CD8-positive, alpha-beta memory T cell (primary cell): ENCODE measurements around the gene TSHZ2. TPM values are rescaled to one million over a fixed set of nuclear protein-coding genes. Genes with fewer than 3 reads are reported as not detected.

Experiments used
- CTCF ChIA-PET: fragments of 350-600 bp; sonication (Branson Sonifier 250); formaldehyde crosslinking; loops from one replicate; lab custom pipeline; 2021; ENCODE audit warnings: antibody characterized with exemption; lab: Charles Lee
- POLR2A ChIA-PET: fragments of 350-600 bp; sonication (Branson Sonifier 250); formaldehyde crosslinking; loops from one replicate; lab custom pipeline; 2021; ENCODE audit warnings: antibody characterized with exemption; lab: Charles Lee
- DNase-seq, 5 donors: peaks; one replicate each; pipeline versions ENCODE4 v3.0.0 to v3.0.0-alpha.2; 2020 to 2022; ENCODE audit warnings: mixed read lengths in 1 of 5
- H3K27ac ChIP-seq: one replicate; pipeline ENCODE4 v1.7.0; 2013; ENCODE audit warnings: low read depth, mild to moderate bottlenecking, low read length, moderate library complexity
- H3K27me3 ChIP-seq: 2 replicates; pipeline ENCODE4 v1.7.0; 2013; ENCODE audit warnings: low read length, mild to moderate bottlenecking; ENCODE audit not compliant: insufficient read depth, poor library complexity, severe bottlenecking
- H3K36me3 ChIP-seq: 2 replicates; pipeline ENCODE4 v1.7.0; 2013; ENCODE audit warnings: mild to moderate bottlenecking, low read length, moderate library complexity; ENCODE audit not compliant: insufficient read depth
- H3K4me1 ChIP-seq: 2 replicates; pipeline ENCODE4 v1.7.0; 2013; ENCODE audit warnings: mild to moderate bottlenecking, low read length, moderate library complexity; ENCODE audit not compliant: insufficient read depth
- H3K4me3 ChIP-seq: 2 replicates; pipeline ENCODE4 v1.7.0; 2013; ENCODE audit warnings: mild to moderate bottlenecking, low read length
- H3K9me3 ChIP-seq: 2 replicates; pipeline ENCODE4 v1.7.0; 2013; ENCODE audit warnings: mild to moderate bottlenecking, low read length
- H3K27ac Mint-ChIP-seq, 8 donors: one replicate each; pipeline ENCODE4 v1.8.0; 2020 to 2021; ENCODE audit warnings: mixed read lengths in 8 of 8, mild to moderate bottlenecking in 6 of 8, inconsistent platforms in 3 of 8, moderate library complexity in 3 of 8
- H3K27me3 Mint-ChIP-seq, 2 donors: one replicate each; pipeline ENCODE4 v1.8.0; 2020 to 2021; ENCODE audit warnings: mixed read lengths in 2 of 2, mild to moderate bottlenecking in 1 of 2, moderate library complexity in 1 of 2
- H3K36me3 Mint-ChIP-seq, 3 donors: one replicate each; pipeline ENCODE4 v1.8.0; 2020 to 2021; ENCODE audit warnings: mixed read lengths in 3 of 3, inconsistent platforms in 1 of 3, mild to moderate bottlenecking in 1 of 3
- H3K4me1 Mint-ChIP-seq, 3 donors: one replicate each; pipeline ENCODE4 v1.8.0; 2020 to 2021; ENCODE audit warnings: mixed read lengths in 3 of 3, inconsistent platforms in 1 of 3, mild to moderate bottlenecking in 1 of 3
- H3K4me3 Mint-ChIP-seq, 7 donors: one replicate each; pipeline ENCODE4 v1.8.0; 2020 to 2021; ENCODE audit warnings: mixed read lengths in 7 of 7, mild to moderate bottlenecking in 6 of 7, moderate library complexity in 4 of 7, inconsistent platforms in 2 of 7
- H3K9me3 Mint-ChIP-seq, 5 donors: one replicate each; pipeline ENCODE4 v1.8.0; 2020 to 2022; ENCODE audit warnings: mixed read lengths in 5 of 5, mild to moderate bottlenecking in 3 of 5, moderate library complexity in 2 of 5, inconsistent platforms in 1 of 5
- polyA plus RNA-seq: library from polyadenylated mRNA; unstranded; fragments of 300-500 nt; fragmentation: Illumina TruSeq; gene quantifications from one replicate; pipeline ENCODE4 v1.2.3, GENCODE V29; 2021
- total RNA-seq, 2 experiments: library from RNA; stranded (reverse); gene quantifications; one replicate each; pipeline ENCODE4 v1.2.3, GENCODE V29; 2021

The TSHZ2 gene
- total and polyA plus RNA-seq, 3 experiments from 2014 or later = 0.10 to 1.6 (median 1.5) TPM

DNA sequence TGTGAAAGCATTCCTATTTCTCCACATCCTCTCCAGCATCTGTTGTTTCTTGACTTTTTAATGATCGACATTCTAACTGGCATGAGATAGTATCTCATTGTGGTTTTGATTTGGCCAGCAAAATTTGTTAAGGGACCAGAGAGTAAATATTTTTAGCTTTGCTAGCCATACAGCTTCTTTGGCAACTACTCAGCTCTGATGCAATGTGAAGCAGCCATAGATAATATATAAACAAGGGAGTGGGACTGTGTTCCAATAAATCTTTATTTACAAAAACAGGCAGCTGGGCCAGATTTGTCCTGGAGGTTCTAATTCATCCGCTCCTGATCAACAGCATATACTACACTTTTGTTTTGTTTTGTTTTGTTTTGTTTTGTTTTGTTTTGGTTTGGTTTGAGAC lies 418.6 kb downstream of the TSHZ2 start:
- ChIA-PET CTCF (no interaction called here), POLR2A (no interaction called here)
- Histone ChIP-seq H3K27ac (no peak overlapping the region), H3K27me3 (no peaks in the 10 kb centered on the region), H3K4me1 (peaks cover 19% of the 10 kb centered on the region), H3K9me3 (no peaks in the 10 kb centered on the region), H3K4me3 (no peak overlapping the region), H3K36me3 (no peaks in the 10 kb centered on the region)
- peaks cover 4 to 24% (median 22%) of the 10 kb centered on the region in 3 donors for H3K4me1 Mint-ChIP-seq
- H3K36me3 Mint-ChIP-seq = peaks cover 0 to 2% (median 0%) of the 10 kb centered on the region in 3 donors
- H3K27ac Mint-ChIP-seq = no peak overlapping the region
- DNase-seq = no peak
- H3K4me3 Mint-ChIP-seq = no peak overlapping the region
- no peaks in the 10 kb centered on the region for H3K9me3 Mint-ChIP-seq
- H3K27me3 Mint-ChIP-seq = peaks cover 21 to 42% of the 10 kb centered on the region in 2 donors

DNA sequence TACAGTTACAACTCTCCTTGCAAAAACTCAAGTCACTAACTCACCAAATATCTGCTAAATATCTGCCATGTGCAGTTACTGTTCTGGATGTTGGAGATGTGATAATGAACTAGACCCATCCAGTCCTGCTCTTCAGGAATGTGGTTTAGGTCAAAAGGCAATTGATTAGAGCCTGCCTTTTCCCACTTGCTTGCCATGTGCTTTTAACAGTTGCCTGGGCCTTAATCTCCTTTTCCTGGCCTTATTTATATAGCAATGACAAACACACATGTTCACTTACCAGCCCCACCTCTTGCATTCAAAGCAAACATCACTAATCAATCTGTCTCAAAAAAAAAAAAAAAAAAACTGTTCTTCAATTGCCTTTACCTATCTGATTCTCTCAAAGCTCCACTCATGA lies 422.3 kb downstream of the TSHZ2 start:
- no peaks in the 10 kb centered on the region for H3K9me3 ChIP-seq
- peaks cover 0 to 5% (median 2%) of the 10 kb centered on the region in 3 donors for H3K4me1 Mint-ChIP-seq
- H3K36me3 Mint-ChIP-seq = peaks cover 0 to 2% (median 0%) of the 10 kb centered on the region in 3 donors
- H3K9me3 Mint-ChIP-seq = no peaks in the 10 kb centered on the region
- no peak overlapping the region for H3K27ac ChIP-seq
- H3K27ac Mint-ChIP-seq = no peak overlapping the region
- H3K4me3 ChIP-seq = no peak overlapping the region
- peaks cover 23 to 46% of the 10 kb centered on the region in 2 donors for H3K27me3 Mint-ChIP-seq
- no peak overlapping the region for H3K4me3 Mint-ChIP-seq
- H3K27me3 ChIP-seq = no peaks in the 10 kb centered on the region
- ChIA-PET POLR2A (no interaction called here), CTCF (no interaction called here)
- peaks cover 5% of the 10 kb centered on the region for H3K4me1 ChIP-seq
- DNase-seq = no peak
- no peaks in the 10 kb centered on the region for H3K36me3 ChIP-seq

DNA sequence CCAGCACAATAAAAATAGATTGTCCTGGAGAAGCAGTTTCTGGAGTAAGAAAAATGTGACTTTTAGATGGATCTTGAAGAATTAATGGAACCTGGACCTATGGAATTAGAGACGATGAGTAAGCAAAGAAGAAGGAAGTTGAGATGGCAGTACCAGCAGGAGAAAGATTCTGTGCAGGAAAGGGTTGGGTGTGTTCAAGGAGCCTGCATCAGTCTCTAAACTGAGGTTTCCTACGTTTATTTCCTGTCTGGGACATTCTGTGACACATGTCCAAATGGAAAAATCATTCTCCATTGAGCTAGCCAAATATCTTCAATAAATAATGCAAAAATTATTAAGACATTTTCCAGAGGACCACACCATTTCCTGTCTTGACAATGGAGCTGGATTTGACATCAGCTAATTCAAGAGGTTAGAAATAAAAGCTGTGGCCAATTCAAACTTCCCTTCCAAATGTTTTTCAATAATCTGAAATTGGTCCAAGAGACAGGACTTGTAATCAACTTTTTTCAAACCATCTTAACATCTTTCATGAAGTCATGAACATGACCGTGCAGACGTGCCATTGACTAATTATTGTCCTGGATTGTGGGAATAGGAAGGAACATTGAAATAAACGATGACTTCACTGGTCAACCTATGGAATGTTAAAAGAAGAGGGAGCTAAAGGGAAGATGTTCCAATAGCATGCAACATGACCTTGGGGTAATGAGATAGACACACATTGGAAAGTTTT lies 423.2 kb downstream of the TSHZ2 start:
- H3K9me3 Mint-ChIP-seq = peaks cover 0 to under 1% (median 0%) of the 10 kb centered on the region in 5 donors
- Histone ChIP-seq H3K4me1 (no peaks in the 10 kb centered on the region), H3K36me3 (no peaks in the 10 kb centered on the region), H3K4me3 (no peak overlapping the region), H3K27me3 (no peaks in the 10 kb centered on the region), H3K27ac (no peak overlapping the region), H3K9me3 (no peaks in the 10 kb centered on the region)
- no peak for DNase-seq
- peaks cover 0 to 4% (median 3%) of the 10 kb centered on the region in 3 donors for H3K4me1 Mint-ChIP-seq
- ChIA-PET CTCF (no interaction called here), POLR2A (no interaction called here)
- peaks cover 24 to 39% of the 10 kb centered on the region in 2 donors for H3K27me3 Mint-ChIP-seq
- no peak overlapping the region for H3K27ac Mint-ChIP-seq
- no peak overlapping the region for H3K4me3 Mint-ChIP-seq
- peaks cover 0 to 2% (median 0%) of the 10 kb centered on the region in 3 donors for H3K36me3 Mint-ChIP-seq

DNA sequence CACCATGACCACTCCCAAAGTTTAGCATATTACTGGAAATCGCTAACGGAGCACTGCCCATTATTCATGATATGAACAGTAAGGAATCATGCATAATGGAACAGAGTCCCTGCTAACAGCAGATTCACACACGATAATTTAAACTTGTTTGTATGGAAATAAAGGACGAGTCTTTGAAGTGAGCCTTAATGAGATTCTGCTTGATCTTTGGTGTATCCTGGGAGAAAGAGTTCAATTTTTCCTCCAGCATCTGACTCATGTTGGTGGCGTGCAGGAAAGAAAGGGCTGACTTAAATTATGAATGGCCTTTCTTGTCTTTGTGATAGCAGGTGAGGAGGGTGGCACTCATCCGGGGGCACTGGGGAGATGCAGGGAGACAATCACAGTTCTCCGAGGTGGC lies 426.9 kb downstream of the TSHZ2 start:
- Histone ChIP-seq H3K4me3 (no peak overlapping the region), H3K9me3 (no peaks in the 10 kb centered on the region), H3K36me3 (no peaks in the 10 kb centered on the region), H3K4me1 (peaks cover 15% of the 10 kb centered on the region), H3K27ac (no peak overlapping the region), H3K27me3 (no peaks in the 10 kb centered on the region)
- ChIA-PET POLR2A (no interaction called here), CTCF (no interaction called here)
- Mint-ChIP-seq H3K27ac (no peak overlapping the region), H3K27me3 (peaks cover 20 to 25% of the 10 kb centered on the region in 2 donors), H3K4me1 (peaks cover 3 to 17% (median 15%) of the 10 kb centered on the region in 3 donors), H3K36me3 (peaks cover 0 to 16% (median 0%) of the 10 kb centered on the region in 3 donors), H3K9me3 (peaks cover 0 to 18% (median 10%) of the 10 kb centered on the region in 5 donors), H3K4me3 (no peak overlapping the region)
- DNase-seq = no peak

DNA sequence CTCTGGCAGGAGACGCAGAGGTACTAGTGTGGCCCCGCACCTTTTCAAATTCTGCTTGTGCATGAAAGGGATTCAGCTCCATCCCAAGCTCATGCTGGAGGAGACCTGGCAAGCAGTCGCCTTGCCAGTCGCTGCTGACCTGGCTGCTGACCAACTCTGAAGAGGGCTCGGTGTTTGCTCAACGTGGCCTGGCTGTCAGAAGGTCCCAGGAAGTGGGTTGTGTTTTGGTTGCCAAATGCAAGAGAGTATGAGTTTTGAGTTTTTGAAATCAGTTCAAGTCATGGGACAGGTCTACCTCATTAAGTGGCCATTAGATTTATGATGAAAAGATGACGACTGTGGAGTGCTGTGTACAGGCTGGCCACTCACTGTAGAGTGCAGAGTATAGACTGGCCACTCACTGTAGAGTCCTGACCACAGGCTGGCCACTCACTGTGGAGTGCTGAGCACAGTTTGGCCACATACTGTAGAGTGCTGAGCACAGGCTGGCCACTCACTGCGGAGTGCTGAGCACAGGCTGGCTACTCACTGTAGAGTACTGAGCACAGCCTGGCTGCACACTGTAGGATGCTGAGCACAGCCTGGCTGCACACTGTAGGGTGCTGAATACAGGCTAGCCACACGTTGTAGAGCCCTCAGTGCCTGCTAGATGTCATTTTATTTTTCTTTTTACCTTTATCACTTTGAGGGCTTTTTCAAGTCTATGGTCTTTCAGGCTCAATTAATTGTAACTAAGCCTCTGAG lies 427.6 kb downstream of the TSHZ2 start:
- H3K9me3 Mint-ChIP-seq = peaks cover 0 to 18% (median 10%) of the 10 kb centered on the region in 5 donors
- no peak overlapping the region for H3K27ac ChIP-seq
- no peaks in the 10 kb centered on the region for H3K27me3 ChIP-seq
- H3K4me1 ChIP-seq = peaks cover 15% of the 10 kb centered on the region
- no peak overlapping the region for H3K4me3 ChIP-seq
- peaks cover 3 to 17% (median 15%) of the 10 kb centered on the region in 3 donors for H3K4me1 Mint-ChIP-seq
- ChIA-PET CTCF (no interaction called here), POLR2A (no interaction called here)
- peaks cover 0 to 16% (median 0%) of the 10 kb centered on the region in 3 donors for H3K36me3 Mint-ChIP-seq
- H3K27ac Mint-ChIP-seq = peak overlapping the region in 1 of 8 donors; percentile 46
- H3K9me3 ChIP-seq = no peaks in the 10 kb centered on the region
- DNase-seq = no peak
- H3K36me3 ChIP-seq = no peaks in the 10 kb centered on the region
- H3K27me3 Mint-ChIP-seq = peaks cover 18 to 20% of the 10 kb centered on the region in 2 donors
- H3K4me3 Mint-ChIP-seq = no peak overlapping the region

DNA sequence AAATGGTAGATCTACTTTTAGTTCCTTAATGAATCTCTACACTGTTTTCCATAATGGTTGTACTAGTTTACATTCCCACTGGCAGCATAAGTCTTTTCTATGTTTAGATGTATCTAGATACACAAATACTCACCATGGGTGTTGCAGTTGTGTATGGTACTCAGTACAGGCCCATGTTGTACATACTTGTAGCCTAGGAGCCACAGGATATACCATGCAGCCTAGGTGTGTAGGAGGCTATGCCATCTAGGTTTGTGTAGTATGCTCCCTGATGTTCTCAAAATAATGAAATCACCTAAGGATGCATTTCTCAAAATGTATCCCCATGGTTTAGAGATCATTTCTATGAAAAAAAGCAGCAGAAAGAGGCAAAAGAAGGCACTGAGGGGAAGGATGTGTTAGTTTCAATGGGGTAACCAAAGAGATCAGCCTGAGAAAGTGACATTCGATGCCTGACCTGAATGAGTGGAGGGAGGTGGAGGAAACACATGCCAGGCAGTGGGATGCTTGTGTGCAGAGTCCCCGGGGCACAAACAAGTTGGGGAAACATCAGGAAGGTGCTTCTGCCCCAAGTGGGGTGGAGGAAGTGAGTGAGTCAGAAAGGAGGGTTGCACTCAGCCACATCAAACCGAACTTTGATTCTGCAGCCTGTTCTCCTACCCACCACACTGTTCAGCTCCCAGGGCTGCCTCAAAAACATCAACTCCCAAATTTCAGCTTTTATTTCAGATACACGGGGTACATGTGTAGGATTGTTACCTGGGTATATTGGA lies 430.3 kb downstream of the TSHZ2 start:
- Histone ChIP-seq H3K4me3 (no peak overlapping the region), H3K36me3 (no peaks in the 10 kb centered on the region), H3K4me1 (peaks cover 15% of the 10 kb centered on the region), H3K27me3 (no peaks in the 10 kb centered on the region), H3K9me3 (no peaks in the 10 kb centered on the region), H3K27ac (no peak overlapping the region)
- peak in 2 of 5 donors; percentile 50 to 61 for DNase-seq
- H3K27me3 Mint-ChIP-seq = peaks cover 20 to 23% of the 10 kb centered on the region in 2 donors
- peaks cover 0 to 16% (median 0%) of the 10 kb centered on the region in 3 donors for H3K36me3 Mint-ChIP-seq
- POLR2A ChIA-PET = no interaction called here
- CTCF ChIA-PET = interaction anchor here (1.2 kb wide), 1 partner anchor 11 kb away, joined by 4 read pairs; no protein-coding TSS in a partner anchor
- peaks cover 0 to 18% (median 10%) of the 10 kb centered on the region in 5 donors for H3K9me3 Mint-ChIP-seq
- peaks cover 3 to 17% (median 15%) of the 10 kb centered on the region in 3 donors for H3K4me1 Mint-ChIP-seq
- peak overlapping the region in 2 of 8 donors; percentile 23 to 66 for H3K27ac Mint-ChIP-seq
- H3K4me3 Mint-ChIP-seq = peak overlapping the region in 1 of 7 donors; percentile 46

DNA sequence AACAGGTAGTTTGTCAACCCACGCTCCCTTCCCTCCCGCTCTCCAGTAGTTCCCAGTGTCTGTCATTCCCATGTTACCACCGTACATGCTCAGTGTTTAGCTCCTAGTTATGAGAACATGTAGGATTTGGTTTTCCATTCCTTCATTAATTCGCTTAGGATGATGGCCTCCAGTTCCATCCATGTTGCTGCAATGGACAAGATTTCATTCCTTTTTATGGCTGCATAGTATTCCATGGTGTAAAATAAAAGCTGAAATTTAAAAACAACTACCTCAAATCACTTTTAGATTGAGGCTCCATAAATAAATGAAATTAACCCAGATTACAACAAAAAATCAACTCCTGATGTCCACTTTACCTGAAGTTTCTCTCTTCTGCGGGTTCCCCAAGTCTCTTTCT lies 430.9 kb downstream of the TSHZ2 start:
- H3K4me3 Mint-ChIP-seq = no peak overlapping the region
- Histone ChIP-seq H3K4me1 (peaks cover 15% of the 10 kb centered on the region), H3K27me3 (no peaks in the 10 kb centered on the region), H3K27ac (no peak overlapping the region), H3K9me3 (no peaks in the 10 kb centered on the region), H3K36me3 (no peaks in the 10 kb centered on the region), H3K4me3 (no peak overlapping the region)
- peaks cover 0 to 16% (median 0%) of the 10 kb centered on the region in 3 donors for H3K36me3 Mint-ChIP-seq
- DNase-seq = no peak
- ChIA-PET CTCF (interaction anchor here (1.2 kb wide), 1 partner anchor 10 kb away, joined by 4 read pairs; no protein-coding TSS in a partner anchor), POLR2A (no interaction called here)
- H3K27me3 Mint-ChIP-seq = peaks cover 20% of the 10 kb centered on the region in 2 donors
- peaks cover 0 to 18% (median 10%) of the 10 kb centered on the region in 5 donors for H3K9me3 Mint-ChIP-seq
- no peak overlapping the region for H3K27ac Mint-ChIP-seq
- H3K4me1 Mint-ChIP-seq = peaks cover 3 to 17% (median 15%) of the 10 kb centered on the region in 3 donors
